ENCODE measurements around the gene ITGA11. TPM values are rescaled to one million over a fixed set of nuclear protein-coding genes. Genes with fewer than 3 reads are reported as not detected.

ITGA11 gene
- total RNA-seq, 1 donor from 2014 or later: 6.3 TPM

GRCh38 chr15:68445351-68445750 lies 13.4 kb upstream of the ITGA11 start:
- DNase-seq (ENCODE audit: low read depth in 2 of 2): no peak

- DNase-seq (ENCODE audit: low read depth in 2 of 2): no peak
These were observed 12.4 kb upstream of the ITGA11 start for GRCh38 chr15:68444336-68444735.

GRCh38 chr15:68442903-68443302 lies 10.9 kb upstream of the ITGA11 start:
- DNase-seq (ENCODE audit: low read depth in 2 of 2): no peak

GRCh38 chr15:68442041-68442440 lies 10.1 kb upstream of the ITGA11 start:
- DNase-seq (ENCODE audit: low read depth in 2 of 2): peak in 1 of 2 donors; percentile 27

GRCh38 chr15:68441045-68441743 lies 9.2 kb upstream of the ITGA11 start:
- no peak for DNase-seq (ENCODE audit: low read depth in 2 of 2)

GRCh38 chr15:68440136-68440535 lies 8.2 kb upstream of the ITGA11 start:
- DNase-seq (ENCODE audit: low read depth in 2 of 2): no peak

GRCh38 chr15:68439506-68439905 lies 7.5 kb upstream of the ITGA11 start:
- no peak for DNase-seq (ENCODE audit: low read depth in 2 of 2)

GRCh38 chr15:68436680-68437079 lies 4.7 kb upstream of the ITGA11 start:
- no peak for DNase-seq (ENCODE audit: low read depth in 2 of 2)

- DNase-seq (ENCODE audit: low read depth in 2 of 2): no peak
These were observed 4.0 kb upstream of the ITGA11 start for GRCh38 chr15:68435966-68436365.

GRCh38 chr15:68434021-68434420 lies 2.1 kb upstream of the ITGA11 start:
- no peak for DNase-seq (ENCODE audit: low read depth in 2 of 2)

GRCh38 chr15:68433551-68433950 lies 1.6 kb upstream of the ITGA11 start:
- DNase-seq (ENCODE audit: low read depth in 2 of 2): no peak

- no peak for DNase-seq (ENCODE audit: low read depth in 2 of 2)
These were observed 590 bp upstream of the ITGA11 start for GRCh38 chr15:68432441-68433064.

GRCh38 chr15:68431037-68431791 lies 749 bp downstream of the ITGA11 start:
- DNase-seq (ENCODE audit: low read depth in 2 of 2): peak in 1 of 2 donors; percentile 9

- DNase-seq (ENCODE audit: low read depth in 2 of 2): no peak
These were observed 1.4 kb downstream of the ITGA11 start for GRCh38 chr15:68430471-68431036.

GRCh38 chr15:68429691-68430470 lies 2.1 kb downstream of the ITGA11 start:
- DNase-seq (ENCODE audit: low read depth in 2 of 2): no peak

GRCh38 chr15:68428431-68428940 lies 3.5 kb downstream of the ITGA11 start:
- DNase-seq (ENCODE audit: low read depth in 2 of 2): no peak

GRCh38 chr15:68427963-68428362 lies 4.0 kb downstream of the ITGA11 start:
- no peak for DNase-seq (ENCODE audit: low read depth in 2 of 2)

- no peak for DNase-seq (ENCODE audit: low read depth in 2 of 2)
These were observed 4.6 kb downstream of the ITGA11 start for GRCh38 chr15:68427366-68427765.

GRCh38 chr15:68426116-68426515 lies 5.8 kb downstream of the ITGA11 start:
- no peak for DNase-seq (ENCODE audit: low read depth in 2 of 2)

- no peak for DNase-seq (ENCODE audit: low read depth in 2 of 2)
These were observed 6.4 kb downstream of the ITGA11 start for GRCh38 chr15:68425428-68426060.
